NCI-H1105 treated with DMSO at 0.1 percent for 48 hours (cell line): ENCODE results near the gene ASL.
"Not testable (repeated sequence)": the region's sequence is repeated elsewhere in the genome, so short reads cannot be mapped to it uniquely, and the experiment has no call there.

Source experiments
- DNase-seq: peaks from one replicate; lab custom pipeline; 2025; lab: John Stamatoyannopoulos, UW

The ASL gene

GRCh38 chr7:66076462-66077329, 1.1 kb downstream of the ASL start:
- no peak for DNase-seq

GRCh38 chr7:66078067-66078466, 2.4 kb downstream of the ASL start:
- DNase-seq: no peak

GRCh38 chr7:66082083-66082482, 6.5 kb downstream of the ASL start:
- DNase-seq: no peak

- DNase-seq: no peak
These were observed 7.3 kb downstream of the ASL start for GRCh38 chr7:66082886-66083415.

DNA sequence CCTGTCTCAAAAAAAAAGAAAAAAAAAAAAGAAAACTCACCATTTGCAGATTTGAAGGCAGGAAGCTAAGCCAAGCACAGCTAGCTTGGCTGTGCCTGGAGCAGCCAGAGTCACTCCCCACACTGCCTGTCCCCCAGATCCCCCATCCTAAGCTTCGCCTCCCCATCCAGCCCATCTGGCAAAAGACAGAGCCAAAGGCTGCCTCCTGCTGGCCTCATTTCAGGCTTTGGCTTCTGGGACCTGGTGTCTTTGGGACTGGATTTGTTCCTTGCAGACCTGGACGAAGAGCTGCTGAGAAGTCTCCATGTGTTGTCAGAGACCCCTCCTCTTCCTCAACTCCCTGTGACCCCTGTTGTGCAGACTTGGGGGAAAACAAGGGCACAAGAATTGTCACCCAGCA, 8.1 kb downstream of the ASL start:
- no peak for DNase-seq

DNA sequence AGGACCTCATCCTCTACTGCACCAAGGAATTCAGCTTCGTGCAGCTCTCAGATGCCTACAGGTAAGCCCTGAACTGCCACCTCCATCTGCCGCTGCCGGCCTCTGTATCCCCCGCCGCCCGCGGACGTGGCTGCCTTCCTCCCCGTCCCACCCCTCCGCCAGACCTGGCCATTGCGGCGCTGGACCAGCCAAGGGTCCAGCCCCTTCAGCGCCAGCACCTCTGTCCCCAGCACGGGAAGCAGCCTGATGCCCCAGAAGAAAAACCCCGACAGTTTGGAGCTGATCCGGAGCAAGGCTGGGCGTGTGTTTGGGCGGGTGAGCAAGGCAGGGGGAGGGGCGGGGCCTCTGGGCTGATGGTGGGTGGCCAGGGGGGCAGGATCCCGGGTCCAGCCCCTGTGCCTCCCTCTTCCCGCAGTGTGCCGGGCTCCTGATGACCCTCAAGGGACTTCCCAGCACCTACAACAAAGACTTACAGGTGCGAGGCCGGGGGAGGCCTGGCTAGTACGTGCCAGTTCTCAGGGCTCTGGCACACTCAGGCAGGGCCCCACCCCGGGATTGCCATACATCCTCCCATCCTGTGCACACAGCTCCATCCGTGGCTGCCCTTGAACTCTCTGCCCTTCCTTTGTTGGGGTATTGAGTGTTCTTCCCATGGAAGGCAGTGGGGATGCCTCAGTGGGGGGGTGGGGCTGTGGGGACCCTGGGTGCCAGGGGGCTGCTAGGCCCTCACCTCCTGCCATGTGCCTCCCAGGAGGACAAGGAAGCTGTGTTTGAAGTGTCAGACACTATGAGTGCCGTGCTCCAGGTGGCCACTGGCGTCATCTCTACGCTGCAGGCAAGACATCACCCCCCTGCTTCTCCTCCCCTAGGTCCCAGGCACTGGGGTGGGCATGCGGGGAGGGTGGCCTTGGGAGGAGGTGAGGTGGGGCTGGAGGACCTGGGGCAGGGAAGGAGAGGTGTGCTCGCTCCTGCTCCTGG, 13.5 kb downstream of the ASL start:
- no peak for DNase-seq

GRCh38 chr7:66092654-66093053, 17.0 kb downstream of the ASL start:
- DNase-seq: no peak

DNA sequence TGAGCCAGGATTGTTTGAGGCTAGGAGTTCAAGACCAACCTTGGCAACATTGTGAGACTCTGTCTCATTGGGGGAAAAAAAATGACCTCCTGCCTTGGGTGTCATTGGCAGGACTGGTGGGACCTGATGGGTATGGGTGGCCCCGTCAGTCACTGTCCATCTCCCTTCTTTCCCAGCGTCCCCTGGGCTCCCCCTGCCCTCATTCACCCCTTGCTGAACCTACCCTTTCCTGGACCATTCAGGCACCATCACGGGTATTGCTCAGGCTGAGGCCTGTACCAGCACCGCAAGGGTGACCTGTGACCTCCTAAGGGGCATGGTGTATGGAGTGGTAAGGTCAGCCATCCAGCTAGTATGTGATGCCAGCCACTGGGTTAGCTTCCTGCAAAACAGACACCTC, 19.4 kb downstream of the ASL start:
- no peak for DNase-seq

- no peak for DNase-seq
These were observed 23.6 kb downstream of the ASL start for GRCh38 chr7:66099232-66099550.

DNA sequence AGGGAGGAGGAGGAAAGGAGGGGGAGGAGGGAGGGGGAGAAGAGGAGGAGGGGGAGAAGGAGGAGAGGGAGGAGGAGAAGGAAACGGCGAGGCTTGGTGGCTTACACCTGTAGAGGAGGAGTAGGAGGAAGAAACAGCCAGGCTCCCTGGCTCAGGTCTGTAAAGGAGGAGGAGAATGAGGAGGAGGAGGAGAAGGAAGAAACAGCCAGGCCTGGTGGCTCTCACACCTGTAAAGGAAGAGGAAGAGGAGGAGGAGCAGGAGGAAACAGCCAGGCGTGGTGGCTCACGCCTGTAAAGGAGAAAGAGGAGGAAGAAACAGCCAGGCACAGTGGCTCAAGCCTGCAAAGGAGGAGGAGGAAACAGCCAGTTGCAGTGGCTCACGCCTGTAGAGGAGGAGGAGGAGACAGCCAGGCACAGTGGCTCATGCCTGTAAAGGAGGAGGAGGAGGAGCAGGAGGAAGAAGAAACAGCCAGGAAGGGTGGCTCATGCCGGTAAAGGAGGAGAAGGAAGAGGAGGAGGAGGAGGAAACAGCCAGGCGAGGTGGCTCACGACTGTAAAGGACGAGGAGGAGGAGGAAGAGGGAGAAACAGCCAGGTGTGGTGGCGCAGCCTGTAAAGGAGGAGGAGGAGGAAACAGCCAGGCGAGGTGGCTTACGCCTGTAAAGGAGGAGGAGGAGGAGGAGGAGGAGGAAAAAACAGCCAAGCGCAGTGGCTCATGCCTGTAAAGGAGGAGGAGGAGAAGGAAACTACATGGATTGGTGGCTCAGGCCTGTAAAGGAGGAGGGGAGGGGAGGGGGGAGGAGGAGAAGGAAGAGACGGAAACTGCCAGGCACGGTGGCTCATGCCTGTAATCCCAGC, 24.2 kb downstream of the ASL start:
- no peak for DNase-seq

DNA sequence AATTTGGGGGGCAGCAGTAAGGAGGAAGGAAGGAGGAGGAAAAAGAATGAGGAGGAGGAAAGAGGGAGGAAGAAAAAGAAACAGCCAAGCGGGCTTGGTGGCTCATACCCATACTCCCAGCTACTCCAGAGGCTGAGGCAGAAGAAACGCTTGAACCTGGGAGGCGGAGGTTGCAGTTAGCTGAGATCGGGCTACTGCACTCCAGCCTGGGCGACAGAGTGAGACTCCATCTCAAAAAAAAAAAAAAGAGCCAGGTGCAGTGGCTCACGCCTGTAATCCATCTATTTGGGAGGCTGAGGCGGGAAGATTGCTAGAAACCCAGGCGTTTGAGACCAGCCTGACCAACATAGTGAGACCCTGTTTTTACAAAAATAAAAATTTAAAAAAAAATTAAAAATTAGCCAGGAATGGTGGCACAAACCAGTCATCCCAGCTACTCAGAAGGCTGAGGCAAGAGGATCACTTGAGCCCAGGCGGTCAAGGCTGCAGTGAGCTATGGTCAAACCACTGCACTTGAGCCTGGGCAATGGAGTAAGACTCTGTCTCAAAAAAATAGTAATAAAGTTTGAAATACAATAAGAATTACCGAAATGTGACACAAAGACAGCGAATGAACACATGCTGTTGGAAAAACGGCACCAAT, 24.9 kb downstream of the ASL start:
- DNase-seq: no peak

- DNase-seq: not testable (repeated sequence)
These were observed 26.5 kb downstream of the ASL start for GRCh38 chr7:66102168-66102567.

- DNase-seq: not testable (repeated sequence)
These were observed 28.4 kb downstream of the ASL start for GRCh38 chr7:66103994-66104393.

DNA sequence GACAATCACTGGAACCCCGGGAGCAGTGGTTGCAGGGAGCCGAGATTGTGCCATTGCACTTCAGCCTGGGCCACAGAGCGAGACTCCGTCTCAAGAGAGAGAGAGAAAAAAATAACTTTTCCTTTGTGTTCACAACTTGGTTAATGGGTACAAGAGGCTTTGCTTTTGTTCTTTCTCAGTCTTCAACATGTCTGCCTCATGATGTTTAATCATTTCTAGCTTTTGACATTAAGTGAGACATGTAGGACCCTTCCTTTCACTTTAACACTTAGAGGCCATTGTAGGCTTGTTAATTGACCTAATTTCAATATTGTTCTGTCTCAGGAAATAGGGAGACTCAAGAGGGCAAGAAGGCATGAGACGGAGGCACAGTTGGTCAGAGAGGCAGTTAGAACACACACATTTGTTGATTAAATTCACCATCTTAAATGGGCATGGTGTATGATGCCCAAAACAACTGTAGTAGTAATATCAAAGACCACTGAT, 29.7 kb downstream of the ASL start:
- no peak for DNase-seq

- not testable (repeated sequence) for DNase-seq
These were observed 32.8 kb downstream of the ASL start for GRCh38 chr7:66108410-66108809.

DNA sequence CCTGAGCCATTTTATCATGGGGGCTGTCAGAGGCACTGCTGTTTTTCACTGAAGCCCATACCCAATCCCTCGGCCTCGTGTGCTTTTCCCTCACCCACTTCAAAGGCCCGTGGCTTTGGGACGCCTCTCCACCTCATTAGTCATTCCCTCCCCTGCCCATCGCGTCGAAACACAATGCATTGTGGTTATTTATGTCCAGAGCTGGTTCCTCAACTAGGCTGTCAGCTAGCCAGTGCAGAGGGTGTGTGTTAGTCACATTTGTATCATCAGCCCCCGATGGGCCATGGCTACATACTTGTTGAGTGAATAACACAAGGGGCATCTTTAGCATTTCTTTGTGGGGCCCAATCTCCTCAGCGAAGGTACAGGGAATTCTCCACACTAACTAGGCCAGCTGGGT, 35.2 kb downstream of the ASL start:
- no peak for DNase-seq

DNA sequence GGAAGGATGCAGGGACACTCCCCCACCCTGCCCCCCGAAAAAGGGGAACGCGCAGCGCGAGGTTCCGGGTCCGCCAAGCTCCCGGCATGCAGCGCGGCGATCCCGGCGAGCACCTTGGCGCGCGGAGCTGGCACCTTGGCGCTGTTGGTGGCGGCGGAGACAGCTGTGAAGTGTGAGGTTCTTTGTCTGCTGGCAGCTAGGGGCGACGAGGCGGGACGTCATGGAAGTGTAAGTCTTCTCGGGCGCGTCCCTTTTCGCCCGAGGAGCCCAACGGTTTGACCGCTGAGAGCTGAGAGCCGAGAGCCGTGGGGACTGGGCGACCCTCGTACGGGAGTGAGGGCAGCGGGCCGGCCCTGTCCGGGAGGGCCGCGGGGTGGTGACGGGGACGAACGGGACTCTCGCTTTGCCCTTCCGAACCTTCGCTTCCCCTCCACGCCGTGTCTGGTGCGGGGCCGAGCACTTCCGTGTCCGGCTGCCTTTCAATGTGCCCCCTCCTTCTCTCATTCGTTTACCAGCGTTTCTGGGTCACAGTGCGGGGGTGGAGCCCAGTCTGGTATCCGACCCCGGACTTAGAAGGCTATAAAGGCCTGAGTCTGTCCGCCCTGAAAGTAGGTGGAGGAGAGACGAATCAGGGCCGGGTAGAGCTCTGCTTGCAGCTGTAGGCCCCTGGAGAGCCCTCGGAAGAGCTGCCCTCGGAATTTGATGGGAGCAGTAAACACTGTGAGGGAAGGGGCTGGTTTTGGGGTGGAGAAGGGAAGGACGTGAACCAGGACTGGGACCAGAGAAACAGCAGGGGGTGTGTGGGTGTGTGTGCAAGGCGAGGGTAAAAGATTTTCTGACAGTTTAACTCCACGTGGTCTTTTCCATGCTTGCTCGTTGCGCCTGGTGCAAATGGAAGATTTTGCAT, 39.4 kb downstream of the ASL start, which contains the start of gene CRCP:
Gene CRCP (plus strand): TSS at position 105 of the 907 bp plus-strand sequence. CDS start 116 bp downstream, at position 221.
- DNase-seq: peak; percentile 72

DNA sequence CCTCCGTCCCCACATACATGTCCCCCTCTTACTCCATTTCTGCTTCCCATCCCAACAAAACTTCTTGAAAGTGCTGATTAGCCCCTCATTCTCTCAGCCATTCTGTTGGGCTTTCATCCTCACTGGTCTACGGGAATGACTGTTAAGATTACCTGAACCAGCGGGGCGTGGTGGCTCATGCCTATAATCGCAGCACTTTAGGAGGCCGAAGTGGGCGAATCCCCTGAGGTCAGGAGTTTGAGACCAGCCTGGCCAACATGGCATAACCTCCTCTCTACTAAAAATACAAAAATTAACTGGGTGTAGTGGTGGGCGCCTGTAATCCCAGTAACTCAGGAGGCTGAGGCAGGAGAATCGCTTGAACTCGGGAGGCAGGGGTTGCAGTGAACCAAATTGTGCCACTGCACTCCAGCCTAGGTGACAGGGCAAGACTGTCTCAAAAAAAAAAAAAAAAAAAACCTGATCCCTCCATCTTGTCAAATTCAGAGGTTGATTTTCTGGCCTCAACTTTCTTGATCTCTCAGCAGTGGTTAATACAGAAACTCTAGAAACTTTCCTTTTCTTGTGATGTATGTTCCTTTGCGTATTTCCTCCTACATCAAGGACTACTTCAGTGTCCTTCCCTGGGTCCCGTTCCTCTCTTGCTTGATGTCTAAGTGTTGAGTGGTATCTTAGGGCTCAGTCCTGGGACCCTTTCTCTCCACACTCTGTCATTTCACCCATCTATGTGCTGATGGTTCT, 41.2 kb downstream of the ASL start:
- DNase-seq: not testable (repeated sequence)

DNA sequence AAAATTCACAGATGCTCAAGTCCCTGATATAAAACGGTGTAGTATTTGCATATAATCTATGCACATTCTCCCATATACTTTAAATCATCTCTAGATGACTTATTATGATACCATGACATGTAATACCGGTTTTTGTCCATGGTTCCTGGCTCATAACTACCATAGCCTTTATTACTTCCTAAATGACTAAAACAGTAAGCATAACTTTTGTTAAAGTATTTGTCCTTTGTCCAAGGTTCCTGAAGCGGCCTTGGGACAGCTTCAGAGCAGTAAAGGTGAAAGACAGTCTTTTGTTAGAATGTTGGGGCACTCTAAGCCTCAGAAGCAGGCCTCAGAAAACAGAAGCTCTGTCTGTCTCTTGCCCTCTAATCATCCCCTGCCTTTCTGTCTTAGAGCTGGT, 43.0 kb downstream of the ASL start:
- DNase-seq: no peak
